Measurements from ENCODE around the gene TNFSF10.

The TNFSF10 gene

GRCh38 chr3:172475703-172476102, 47.5 kb downstream of the TNFSF10 start:
- no peak for TF ChIP-seq CTCF (IDR thresholded peaks at IDR 0.05; ENCODE audit: low read depth, low read length)
- H3K4me3 ChIP-seq (ENCODE audit: low read depth, low read length): no peak overlapping the region
- in situ Hi-C loops (cut with HindIII; ENCODE audit: low sequenced_read_pairs): no loop called here
- no peak for DNase-seq (ENCODE audit: low read depth, low spot score)

GRCh38 chr3:172471903-172472302, 51.3 kb downstream of the TNFSF10 start:
- TF ChIP-seq CTCF (IDR thresholded peaks at IDR 0.05; ENCODE audit: low read depth, low read length): no peak
- no peak for DNase-seq (ENCODE audit: low read depth, low spot score)
- H3K4me3 ChIP-seq (ENCODE audit: low read depth, low read length): no peak overlapping the region
- in situ Hi-C loops (cut with HindIII; ENCODE audit: low sequenced_read_pairs): no loop called here

DNA sequence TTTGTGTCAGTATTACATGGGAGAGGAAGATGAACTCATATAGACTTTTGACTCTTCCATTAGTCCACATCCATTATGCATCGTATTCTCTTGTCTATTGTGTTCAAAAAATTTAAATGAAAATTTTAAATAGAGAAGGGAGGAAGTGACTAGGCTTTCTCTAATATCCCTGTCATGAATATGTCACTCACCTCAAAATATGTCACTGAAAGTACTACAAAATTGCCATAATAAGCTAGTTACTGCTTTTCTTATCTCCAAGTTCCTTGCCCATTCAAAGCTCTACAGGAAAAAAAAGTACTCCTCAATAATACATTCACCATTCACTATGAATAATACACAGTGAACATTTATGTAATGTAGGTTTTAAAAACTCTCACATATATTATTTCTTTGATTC, 52.6 kb downstream of the TNFSF10 start:
- no peak for TF ChIP-seq CTCF (IDR thresholded peaks at IDR 0.05; ENCODE audit: low read depth, low read length)
- DNase-seq (ENCODE audit: low read depth, low spot score): no peak
- in situ Hi-C loops (cut with HindIII; ENCODE audit: low sequenced_read_pairs): no loop called here
- no peak overlapping the region for H3K4me3 ChIP-seq (ENCODE audit: low read depth, low read length)

- no peak for TF ChIP-seq CTCF (IDR thresholded peaks at IDR 0.05; ENCODE audit: low read depth, low read length)
- H3K4me3 ChIP-seq (ENCODE audit: low read depth, low read length): no peak overlapping the region
- peak; percentile 31 for DNase-seq (ENCODE audit: low read depth, low spot score)
- in situ Hi-C loops (cut with HindIII; ENCODE audit: low sequenced_read_pairs): no loop called here
Measured at GRCh38 chr3:172467170-172467824, 55.9 kb downstream of the TNFSF10 start.

DNA sequence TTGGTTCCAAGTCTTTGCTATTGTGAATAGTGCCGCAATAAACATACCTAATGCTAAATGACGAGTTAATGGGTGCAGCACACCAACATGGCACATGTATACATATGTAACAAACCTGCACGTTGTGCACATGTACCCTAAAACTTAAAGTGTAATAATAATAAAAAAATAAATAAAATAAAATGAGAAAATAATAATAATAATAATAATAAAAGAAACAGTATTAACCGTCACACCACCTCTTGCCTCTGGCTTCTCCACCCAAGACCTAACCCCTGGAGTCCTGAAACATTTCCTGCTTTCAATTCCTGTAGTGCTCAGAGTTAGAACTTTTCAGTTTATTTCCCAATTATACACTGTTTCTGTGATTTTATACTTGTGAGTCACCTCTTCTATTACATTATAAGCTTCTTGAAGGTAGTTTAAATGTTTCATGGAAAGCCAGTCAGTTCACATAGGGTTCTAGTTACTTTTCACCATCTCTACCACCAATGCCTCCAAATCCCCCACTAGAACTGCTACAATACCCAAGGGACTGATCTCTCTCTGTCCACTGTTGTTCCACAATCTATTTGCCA, 56.6 kb downstream of the TNFSF10 start:
- in situ Hi-C loops (cut with HindIII; ENCODE audit: low sequenced_read_pairs): no loop called here
- no peak for TF ChIP-seq CTCF (IDR thresholded peaks at IDR 0.05; ENCODE audit: low read depth, low read length)
- no peak overlapping the region for H3K4me3 ChIP-seq (ENCODE audit: low read depth, low read length)
- no peak for DNase-seq (ENCODE audit: low read depth, low spot score)

DNA sequence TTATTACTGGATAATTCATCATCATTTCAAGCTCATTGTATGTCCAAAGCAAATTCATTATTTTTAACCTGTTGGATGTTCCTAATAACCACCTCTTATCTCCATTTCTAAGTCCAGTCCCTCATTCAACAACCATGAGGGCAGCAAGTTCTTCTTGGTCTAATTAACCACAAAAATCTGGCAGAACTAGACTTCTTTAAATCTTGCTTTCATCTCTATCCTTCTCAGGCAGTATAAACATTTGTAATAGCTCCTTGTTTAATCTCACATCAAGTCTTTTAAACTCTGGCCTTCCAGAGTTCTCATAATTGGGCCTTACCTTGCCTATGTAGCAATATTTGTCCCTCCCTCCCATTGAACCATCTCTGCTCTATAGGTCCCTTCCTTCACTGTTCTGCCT, 57.9 kb downstream of the TNFSF10 start:
- no peak overlapping the region for H3K4me3 ChIP-seq (ENCODE audit: low read depth, low read length)
- DNase-seq (ENCODE audit: low read depth, low spot score): no peak
- no peak for TF ChIP-seq CTCF (IDR thresholded peaks at IDR 0.05; ENCODE audit: low read depth, low read length)
- in situ Hi-C loops (cut with HindIII; ENCODE audit: low sequenced_read_pairs): no loop called here

Data from astrocyte of the spinal cord (primary cell).